SK-N-SH treated with all-trans-retinoic acid at 6 μM for 48 hours (cell line): ENCODE results near the gene LARP4B.

Source experiments
- ATAC-seq: fragments of 200-7000 bp; cut with Tn5 transposase; 3 replicates; pipeline ENCODE4 v1.9.1; 2020; ENCODE audit warnings: mild to moderate bottlenecking, moderate library complexity
- BACH2 ChIP-seq: fragments of 250-450 bp; sonication (Bioruptor Pico); IDR thresholded peaks from 2 replicates; pipeline ENCODE4 v1.9.0; 2021; ENCODE audit warnings: mild to moderate bottlenecking, borderline replicate concordance
- CSDC2 ChIP-seq: fragments of 250-450 bp; sonication (Bioruptor Pico); IDR thresholded peaks from 2 replicates; pipeline ENCODE4 v1.5.0; 2020; ENCODE audit warnings: mild to moderate bottlenecking, moderate library complexity
- ESRRG ChIP-seq: fragments of 250-450 bp; sonication (Bioruptor Pico); IDR thresholded peaks from 2 replicates; pipeline ENCODE4 v1.6.1; 2021; ENCODE audit warnings: mild to moderate bottlenecking
- GLIS3 ChIP-seq: fragments of 250-450 bp; sonication (Bioruptor Pico); IDR thresholded peaks from 2 replicates; pipeline ENCODE4 v1.5.0; 2020; ENCODE audit warnings: mild to moderate bottlenecking, moderate library complexity
- ISL1 ChIP-seq: fragments of 250-450 bp; sonication (Bioruptor Pico); IDR thresholded peaks from 2 replicates; pipeline ENCODE4 v2.1.2; 2022; ENCODE audit warnings: mild to moderate bottlenecking, moderate library complexity
- OSR1 ChIP-seq: fragments of 250-450 bp; sonication (Bioruptor Pico); IDR thresholded peaks from 2 replicates; pipeline ENCODE4 v1.8.0; 2022; ENCODE audit warnings: moderate library complexity, mild to moderate bottlenecking, inconsistent platforms
- PPARA ChIP-seq: fragments of 250-450 bp; sonication (Bioruptor Pico); IDR thresholded peaks from 2 replicates; pipeline ENCODE4 v1.5.0; 2020; ENCODE audit warnings: mild to moderate bottlenecking, borderline replicate concordance
- RARB ChIP-seq: fragments of 250-450 bp; sonication (Bioruptor Pico); IDR thresholded peaks from 2 replicates; pipeline ENCODE4 v1.8.0; 2021; ENCODE audit warnings: mild to moderate bottlenecking, moderate library complexity
- SNAI2 ChIP-seq: fragments of 250-450 bp; sonication (Bioruptor Pico); IDR thresholded peaks from 2 replicates; pipeline ENCODE4 v1.5.0; 2020; ENCODE audit warnings: mild to moderate bottlenecking, moderate library complexity
- TCF4 ChIP-seq: fragments of 250-450 bp; sonication (Bioruptor Pico); IDR thresholded peaks from 2 replicates; pipeline ENCODE4 v1.8.0; 2021; ENCODE audit warnings: mild to moderate bottlenecking, moderate library complexity, borderline replicate concordance
- ZC3H10 ChIP-seq: fragments of 250-450 bp; sonication (Bioruptor Pico); IDR thresholded peaks from 2 replicates; pipeline ENCODE4 v1.5.1; 2021; ENCODE audit warnings: mild to moderate bottlenecking, moderate library complexity
- ZFP3 ChIP-seq: fragments of 250-450 bp; sonication (Bioruptor Pico); IDR thresholded peaks from 2 replicates; pipeline ENCODE4 v1.5.0; 2020; ENCODE audit warnings: mild to moderate bottlenecking, moderate library complexity
- ZFP30 ChIP-seq: fragments of 450-650 bp; formaldehyde crosslinking; IDR thresholded peaks from 2 replicates; pipeline ENCODE4 v1.5.0; 2022; ENCODE audit warnings: mild to moderate bottlenecking, moderate library complexity
- ZNF565 ChIP-seq: fragments of 450-650 bp; formaldehyde crosslinking; conservative IDR thresholded peaks from 2 replicates; pipeline ENCODE4 v1.5.0; 2020; ENCODE audit warnings: low read depth, mild to moderate bottlenecking, moderate library complexity
- TF ChIP-seq, protein P1 (sequence below): fragments of 250-450 bp; sonication (Bioruptor Pico); IDR thresholded peaks from 2 replicates; pipeline ENCODE4 v1.5.1; 2021; ENCODE audit warnings: mild to moderate bottlenecking, moderate library complexity
- TF ChIP-seq, protein P2 (sequence below): fragments of 250-450 bp; sonication (Bioruptor Pico); IDR thresholded peaks from 2 replicates; pipeline ENCODE4 v1.8.0; 2020; ENCODE audit warnings: mild to moderate bottlenecking, moderate library complexity, borderline replicate concordance
- TF ChIP-seq, protein P3 (sequence below): fragments of 250-450 bp; sonication (Bioruptor Pico); IDR thresholded peaks from 2 replicates; pipeline ENCODE4 v1.8.0; 2021; ENCODE audit warnings: low read depth, mild to moderate bottlenecking, moderate library complexity, borderline replicate concordance
- TF ChIP-seq, protein P4 (sequence below): fragments of 250-450 bp; sonication (Bioruptor Pico); IDR thresholded peaks from 2 replicates; pipeline ENCODE4 v1.5.0; 2020; ENCODE audit warnings: mild to moderate bottlenecking, moderate library complexity
- TF ChIP-seq, protein P5 (sequence below): fragments of 250-450 bp; sonication (Bioruptor Pico); IDR thresholded peaks from 2 replicates; pipeline ENCODE4 v1.5.1; 2020; ENCODE audit warnings: low read depth, mild to moderate bottlenecking, moderate library complexity

Gene LARP4B

DNA sequence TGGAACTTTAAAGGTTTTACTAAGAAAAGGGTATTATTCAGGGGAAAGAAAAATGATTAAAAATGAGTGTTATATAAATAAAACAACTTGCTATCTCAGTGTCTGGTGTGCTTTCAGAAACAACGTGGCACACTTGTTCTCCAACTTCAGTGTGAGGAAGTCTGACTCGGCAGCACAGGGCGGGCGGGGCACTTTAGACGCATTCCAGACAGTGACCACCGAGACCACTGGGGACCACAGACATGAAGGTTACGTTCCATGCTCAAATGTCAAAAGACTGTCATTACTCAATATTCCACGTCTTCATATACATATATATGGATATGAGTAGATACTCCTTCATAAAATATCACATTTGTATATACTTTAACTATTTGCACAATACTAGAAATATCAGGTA lies 87.0 kb downstream of the LARP4B start:
- no peak for TF ChIP-seq ZNF565
- no peak for TF ChIP-seq GLIS3 (CRISPR knock-in tag)
- no peak for TF ChIP-seq BACH2 (CRISPR knock-in tag)
- TF ChIP-seq ESRRG (CRISPR knock-in tag) = no peak
- TF ChIP-seq CSDC2 (CRISPR knock-in tag) = no peak
- TF ChIP-seq ISL1 (CRISPR knock-in tag) = no peak
- no peak for TF ChIP-seq OSR1
- TF ChIP-seq, protein P1, sequence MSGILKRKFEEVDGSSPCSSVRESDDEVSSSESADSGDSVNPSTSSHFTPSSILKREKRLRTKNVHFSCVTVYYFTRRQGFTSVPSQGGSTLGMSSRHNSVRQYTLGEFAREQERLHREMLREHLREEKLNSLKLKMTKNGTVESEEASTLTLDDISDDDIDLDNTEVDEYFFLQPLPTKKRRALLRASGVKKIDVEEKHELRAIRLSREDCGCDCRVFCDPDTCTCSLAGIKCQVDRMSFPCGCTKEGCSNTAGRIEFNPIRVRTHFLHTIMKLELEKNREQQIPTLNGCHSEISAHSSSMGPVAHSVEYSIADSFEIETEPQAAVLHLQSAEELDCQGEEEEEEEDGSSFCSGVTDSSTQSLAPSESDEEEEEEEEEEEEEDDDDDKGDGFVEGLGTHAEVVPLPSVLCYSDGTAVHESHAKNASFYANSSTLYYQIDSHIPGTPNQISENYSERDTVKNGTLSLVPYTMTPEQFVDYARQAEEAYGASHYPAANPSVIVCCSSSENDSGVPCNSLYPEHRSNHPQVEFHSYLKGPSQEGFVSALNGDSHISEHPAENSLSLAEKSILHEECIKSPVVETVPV (CRISPR knock-in tag) = no peak
- TF ChIP-seq ZC3H10 (CRISPR knock-in tag) = no peak
- TF ChIP-seq ZFP3 (CRISPR knock-in tag) = no peak
- TF ChIP-seq PPARA (CRISPR knock-in tag) = no peak
- TF ChIP-seq, all 23 proteins: peak for 0
- ATAC-seq = no peak

DNA sequence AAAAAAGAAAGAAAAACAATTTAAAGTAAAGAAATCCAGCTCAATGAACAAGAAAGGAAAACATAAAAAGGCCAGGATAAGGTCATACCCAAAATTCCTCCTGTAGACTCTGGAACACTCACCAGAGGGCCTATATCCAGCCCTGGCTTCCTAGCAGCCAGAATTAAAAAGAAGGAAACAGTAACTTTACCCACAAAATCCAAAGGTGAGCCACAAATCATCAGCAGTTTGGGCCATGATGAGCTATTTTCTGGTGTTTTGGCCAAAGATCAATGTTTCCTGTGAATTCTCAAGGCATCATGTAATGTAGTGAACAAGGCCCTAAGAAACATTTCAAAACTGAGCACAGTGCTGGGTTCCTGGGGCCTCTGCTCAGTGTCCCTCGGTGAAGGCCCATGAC lies 87.8 kb downstream of the LARP4B start:
- TF ChIP-seq, protein P2, sequence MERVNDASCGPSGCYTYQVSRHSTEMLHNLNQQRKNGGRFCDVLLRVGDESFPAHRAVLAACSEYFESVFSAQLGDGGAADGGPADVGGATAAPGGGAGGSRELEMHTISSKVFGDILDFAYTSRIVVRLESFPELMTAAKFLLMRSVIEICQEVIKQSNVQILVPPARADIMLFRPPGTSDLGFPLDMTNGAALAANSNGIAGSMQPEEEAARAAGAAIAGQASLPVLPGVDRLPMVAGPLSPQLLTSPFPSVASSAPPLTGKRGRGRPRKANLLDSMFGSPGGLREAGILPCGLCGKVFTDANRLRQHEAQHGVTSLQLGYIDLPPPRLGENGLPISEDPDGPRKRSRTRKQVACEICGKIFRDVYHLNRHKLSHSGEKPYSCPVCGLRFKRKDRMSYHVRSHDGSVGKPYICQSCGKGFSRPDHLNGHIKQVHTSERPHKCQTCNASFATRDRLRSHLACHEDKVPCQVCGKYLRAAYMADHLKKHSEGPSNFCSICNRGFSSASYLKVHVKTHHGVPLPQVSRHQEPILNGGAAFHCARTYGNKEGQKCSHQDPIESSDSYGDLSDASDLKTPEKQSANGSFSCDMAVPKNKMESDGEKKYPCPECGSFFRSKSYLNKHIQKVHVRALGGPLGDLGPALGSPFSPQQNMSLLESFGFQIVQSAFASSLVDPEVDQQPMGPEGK (CRISPR knock-in tag) = no peak
- no peak for TF ChIP-seq CSDC2 (CRISPR knock-in tag)
- TF ChIP-seq PPARA (CRISPR knock-in tag) = no peak
- no peak for TF ChIP-seq BACH2 (CRISPR knock-in tag)
- no peak for TF ChIP-seq SNAI2 (CRISPR knock-in tag)
- no peak for TF ChIP-seq TCF4 (CRISPR knock-in tag)
- no peak for TF ChIP-seq ZFP30 (CRISPR knock-in tag)
- TF ChIP-seq ZFP3 (CRISPR knock-in tag) = no peak
- TF ChIP-seq, protein P3, sequence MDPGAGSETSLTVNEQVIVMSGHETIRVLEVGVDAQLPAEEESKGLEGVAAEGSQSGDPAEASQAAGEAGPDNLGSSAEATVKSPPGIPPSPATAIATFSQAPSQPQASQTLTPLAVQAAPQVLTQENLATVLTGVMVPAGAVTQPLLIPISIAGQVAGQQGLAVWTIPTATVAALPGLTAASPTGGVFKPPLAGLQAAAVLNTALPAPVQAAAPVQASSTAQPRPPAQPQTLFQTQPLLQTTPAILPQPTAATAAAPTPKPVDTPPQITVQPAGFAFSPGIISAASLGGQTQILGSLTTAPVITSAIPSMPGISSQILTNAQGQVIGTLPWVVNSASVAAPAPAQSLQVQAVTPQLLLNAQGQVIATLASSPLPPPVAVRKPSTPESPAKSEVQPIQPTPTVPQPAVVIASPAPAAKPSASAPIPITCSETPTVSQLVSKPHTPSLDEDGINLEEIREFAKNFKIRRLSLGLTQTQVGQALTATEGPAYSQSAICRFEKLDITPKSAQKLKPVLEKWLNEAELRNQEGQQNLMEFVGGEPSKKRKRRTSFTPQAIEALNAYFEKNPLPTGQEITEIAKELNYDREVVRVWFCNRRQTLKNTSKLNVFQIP (CRISPR knock-in tag) = no peak
- TF ChIP-seq, protein P4, sequence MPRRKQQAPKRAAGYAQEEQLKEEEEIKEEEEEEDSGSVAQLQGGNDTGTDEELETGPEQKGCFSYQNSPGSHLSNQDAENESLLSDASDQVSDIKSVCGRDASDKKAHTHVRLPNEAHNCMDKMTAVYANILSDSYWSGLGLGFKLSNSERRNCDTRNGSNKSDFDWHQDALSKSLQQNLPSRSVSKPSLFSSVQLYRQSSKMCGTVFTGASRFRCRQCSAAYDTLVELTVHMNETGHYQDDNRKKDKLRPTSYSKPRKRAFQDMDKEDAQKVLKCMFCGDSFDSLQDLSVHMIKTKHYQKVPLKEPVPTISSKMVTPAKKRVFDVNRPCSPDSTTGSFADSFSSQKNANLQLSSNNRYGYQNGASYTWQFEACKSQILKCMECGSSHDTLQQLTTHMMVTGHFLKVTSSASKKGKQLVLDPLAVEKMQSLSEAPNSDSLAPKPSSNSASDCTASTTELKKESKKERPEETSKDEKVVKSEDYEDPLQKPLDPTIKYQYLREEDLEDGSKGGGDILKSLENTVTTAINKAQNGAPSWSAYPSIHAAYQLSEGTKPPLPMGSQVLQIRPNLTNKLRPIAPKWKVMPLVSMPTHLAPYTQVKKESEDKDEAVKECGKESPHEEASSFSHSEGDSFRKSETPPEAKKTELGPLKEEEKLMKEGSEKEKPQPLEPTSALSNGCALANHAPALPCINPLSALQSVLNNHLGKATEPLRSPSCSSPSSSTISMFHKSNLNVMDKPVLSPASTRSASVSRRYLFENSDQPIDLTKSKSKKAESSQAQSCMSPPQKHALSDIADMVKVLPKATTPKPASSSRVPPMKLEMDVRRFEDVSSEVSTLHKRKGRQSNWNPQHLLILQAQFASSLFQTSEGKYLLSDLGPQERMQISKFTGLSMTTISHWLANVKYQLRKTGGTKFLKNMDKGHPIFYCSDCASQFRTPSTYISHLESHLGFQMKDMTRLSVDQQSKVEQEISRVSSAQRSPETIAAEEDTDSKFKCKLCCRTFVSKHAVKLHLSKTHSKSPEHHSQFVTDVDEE = no peak
- no peak for ATAC-seq

DNA sequence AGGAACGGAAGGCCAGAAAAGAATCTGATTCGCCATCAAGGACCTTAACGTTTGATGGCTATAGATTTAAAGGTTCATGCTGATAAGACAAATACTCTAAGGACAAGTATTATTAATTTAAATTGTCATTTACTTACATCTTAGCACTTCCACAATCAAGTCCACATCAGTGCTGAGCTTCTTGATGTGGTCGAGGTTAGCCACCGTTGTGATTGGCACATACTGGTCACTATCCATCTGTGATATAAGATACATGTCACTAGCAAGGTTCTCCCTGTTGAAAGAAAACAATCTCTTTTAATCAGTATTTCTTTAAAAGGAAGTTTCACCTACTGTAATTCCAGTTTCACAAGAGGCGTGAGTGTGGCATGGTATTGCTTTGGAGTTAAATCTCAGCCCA lies 88.7 kb downstream of the LARP4B start:
- no peak for ATAC-seq
- TF ChIP-seq RARB (no peak), ZFP30 (CRISPR knock-in tag) (no peak), ISL1 (CRISPR knock-in tag) (no peak), ESRRG (CRISPR knock-in tag) (no peak), CSDC2 (CRISPR knock-in tag) (no peak), PPARA (CRISPR knock-in tag) (no peak), ZFP3 (CRISPR knock-in tag) (no peak)
- TF ChIP-seq, protein P5, sequence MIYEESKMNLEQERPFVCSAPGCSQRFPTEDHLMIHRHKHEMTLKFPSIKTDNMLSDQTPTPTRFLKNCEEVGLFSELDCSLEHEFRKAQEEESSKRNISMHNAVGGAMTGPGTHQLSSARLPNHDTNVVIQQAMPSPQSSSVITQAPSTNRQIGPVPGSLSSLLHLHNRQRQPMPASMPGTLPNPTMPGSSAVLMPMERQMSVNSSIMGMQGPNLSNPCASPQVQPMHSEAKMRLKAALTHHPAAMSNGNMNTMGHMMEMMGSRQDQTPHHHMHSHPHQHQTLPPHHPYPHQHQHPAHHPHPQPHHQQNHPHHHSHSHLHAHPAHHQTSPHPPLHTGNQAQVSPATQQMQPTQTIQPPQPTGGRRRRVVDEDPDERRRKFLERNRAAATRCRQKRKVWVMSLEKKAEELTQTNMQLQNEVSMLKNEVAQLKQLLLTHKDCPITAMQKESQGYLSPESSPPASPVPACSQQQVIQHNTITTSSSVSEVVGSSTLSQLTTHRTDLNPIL (CRISPR knock-in tag) = no peak
- TF ChIP-seq, protein P3 (CRISPR knock-in tag) = no peak
- TF ChIP-seq, protein P2 (CRISPR knock-in tag) = no peak
